Measurements from ENCODE around the gene BAIAP3.

BAIAP3 gene

DNA sequence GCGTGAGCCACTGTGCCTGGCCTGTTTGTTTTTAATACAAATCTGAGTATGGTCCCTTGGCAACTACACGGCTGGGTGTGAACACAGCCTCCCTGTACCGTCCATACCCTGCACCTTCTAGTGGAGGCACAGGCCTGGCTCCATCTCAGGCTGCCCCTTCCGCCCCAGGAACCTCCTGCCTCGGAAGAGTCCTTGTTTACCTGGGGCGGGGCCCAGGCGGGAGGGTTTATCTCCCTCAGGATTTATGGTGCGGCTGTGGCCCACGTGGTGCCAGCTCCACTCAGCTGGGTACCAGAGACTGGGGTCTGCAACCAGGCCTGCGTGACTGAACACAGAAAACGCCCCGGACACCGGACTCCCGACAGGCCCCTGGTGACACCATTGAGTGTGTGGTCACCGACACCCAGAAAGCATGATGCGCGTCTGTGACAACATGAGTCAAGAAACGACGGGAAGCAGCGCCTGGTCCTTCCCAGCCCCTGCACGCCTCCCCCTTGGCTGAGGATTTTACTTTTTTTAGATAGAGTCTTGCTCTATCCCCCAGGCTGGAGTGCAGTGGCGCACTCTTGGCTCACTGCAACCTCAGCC lies 62.1 kb downstream of the BAIAP3 start:
- H3K4me3 ChIP-seq (ENCODE audit: insufficient read length, low read depth): no peak overlapping the region
- peaks cover 23% of the 10 kb centered on the region for H3K36me3 ChIP-seq (ENCODE audit: insufficient read depth, insufficient read length, low read length)
- DNase-seq (ENCODE audit: low read depth, low spot score): no peak
- H3K4me1 ChIP-seq (ENCODE audit: insufficient read depth, insufficient read length): no peaks in the 10 kb centered on the region
- H3K9ac ChIP-seq (ENCODE audit: insufficient read length, low read depth): peak overlapping the region; percentile 32
- no peak for TF ChIP-seq ZNF274 (IDR thresholded peaks at IDR 0.05; ENCODE audit: low read depth, low read length)
- no peak for TF ChIP-seq YY1 (IDR thresholded peaks at IDR 0.05; ENCODE audit: insufficient read depth, insufficient read length)
- TF ChIP-seq SUZ12 (IDR thresholded peaks at IDR 0.05; ENCODE audit: extremely low read depth, insufficient read depth, insufficient read length): no peak
- no peaks in the 10 kb centered on the region for H3K27me3 ChIP-seq (ENCODE audit: insufficient read depth, insufficient read length)
- H3K9me3 ChIP-seq (ENCODE audit: insufficient read depth, low read length): no peaks in the 10 kb centered on the region

DNA sequence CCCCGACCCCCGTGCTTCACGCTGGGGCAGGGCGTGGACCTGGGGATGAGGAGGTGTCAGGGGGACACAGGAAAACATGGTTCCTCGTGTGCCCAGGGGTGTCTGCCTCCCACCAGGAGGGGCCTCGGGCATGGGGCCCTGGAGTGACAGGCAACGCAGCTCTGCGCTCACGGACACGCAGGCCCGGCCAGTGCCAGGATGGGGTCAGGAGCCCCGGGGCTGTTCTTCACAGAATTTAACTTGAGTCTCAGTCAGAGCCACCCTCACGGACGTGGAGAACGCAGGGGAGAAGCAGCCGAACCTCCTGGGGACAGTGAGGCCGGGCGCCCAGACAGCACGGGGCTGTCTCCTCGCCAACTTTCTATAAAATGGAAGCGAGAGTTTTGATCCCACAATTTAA lies 64.3 kb downstream of the BAIAP3 start:
- H3K9me3 ChIP-seq (ENCODE audit: insufficient read depth, low read length): no peaks in the 10 kb centered on the region
- H3K9ac ChIP-seq (ENCODE audit: insufficient read length, low read depth): no peak overlapping the region
- TF ChIP-seq YY1 (IDR thresholded peaks at IDR 0.05; ENCODE audit: insufficient read depth, insufficient read length) (no peak), ZNF274 (IDR thresholded peaks at IDR 0.05; ENCODE audit: low read depth, low read length) (no peak), SUZ12 (IDR thresholded peaks at IDR 0.05; ENCODE audit: extremely low read depth, insufficient read depth, insufficient read length) (no peak)
- no peak for DNase-seq (ENCODE audit: low read depth, low spot score)
- H3K4me1 ChIP-seq (ENCODE audit: insufficient read depth, insufficient read length): no peaks in the 10 kb centered on the region
- H3K27me3 ChIP-seq (ENCODE audit: insufficient read depth, insufficient read length): no peaks in the 10 kb centered on the region
- no peak overlapping the region for H3K4me3 ChIP-seq (ENCODE audit: insufficient read length, low read depth)
- peaks cover 35% of the 10 kb centered on the region for H3K36me3 ChIP-seq (ENCODE audit: insufficient read depth, insufficient read length, low read length)

DNA sequence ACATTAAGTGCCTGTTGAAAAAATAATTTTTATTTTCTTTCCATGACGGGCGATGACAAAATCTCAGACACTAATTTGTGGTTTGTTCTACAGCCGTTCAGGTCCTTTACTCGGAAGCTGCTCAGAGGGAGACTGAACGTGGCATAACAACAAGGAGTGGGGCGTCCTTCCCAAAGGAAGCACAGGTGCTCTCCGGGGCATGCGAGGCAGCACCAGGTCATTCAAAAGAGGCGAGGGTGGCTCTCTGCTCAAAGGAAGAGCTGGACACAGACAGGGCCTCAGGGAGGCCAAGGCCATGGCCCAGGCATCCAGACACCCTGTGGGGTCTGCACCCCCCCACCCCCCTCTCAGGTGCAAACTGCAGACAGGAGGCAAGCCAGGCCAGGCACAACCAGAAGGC lies 64.9 kb downstream of the BAIAP3 start:
- Histone ChIP-seq H3K9me3 (ENCODE audit: insufficient read depth, low read length) (no peaks in the 10 kb centered on the region), H3K36me3 (ENCODE audit: insufficient read depth, insufficient read length, low read length) (peaks cover 35% of the 10 kb centered on the region), H3K4me3 (ENCODE audit: insufficient read length, low read depth) (no peak overlapping the region), H3K9ac (ENCODE audit: insufficient read length, low read depth) (no peak overlapping the region), H3K4me1 (ENCODE audit: insufficient read depth, insufficient read length) (no peaks in the 10 kb centered on the region), H3K27me3 (ENCODE audit: insufficient read depth, insufficient read length) (no peaks in the 10 kb centered on the region)
- DNase-seq (ENCODE audit: low read depth, low spot score): no peak
- TF ChIP-seq ZNF274 (IDR thresholded peaks at IDR 0.05; ENCODE audit: low read depth, low read length) (no peak), YY1 (IDR thresholded peaks at IDR 0.05; ENCODE audit: insufficient read depth, insufficient read length) (no peak), SUZ12 (IDR thresholded peaks at IDR 0.05; ENCODE audit: extremely low read depth, insufficient read depth, insufficient read length) (no peak)
